Activated naive CD8-positive, alpha-beta T cell treated with anti-CD3 and anti-CD28 coated beads, Interleukin-2, amount 50 U/mL, for 24 hours (primary cell): Measurements from ENCODE around the gene FTO.

Experiments
- ATAC-seq: fragments of 150-1000 bp; cut with Tn5 transposase; one replicate; pipeline ENCODE4 v1.10.0; 2021
- DNase-seq: peaks from one replicate; pipeline ENCODE4 v3.0.0; 2021
- H3K27ac Mint-ChIP-seq: one replicate; pipeline ENCODE4 v1.8.0; 2021; ENCODE audit warnings: mild to moderate bottlenecking, mixed read lengths
- H3K27me3 Mint-ChIP-seq: one replicate; pipeline ENCODE4 v1.8.0; 2021; ENCODE audit warnings: mixed read lengths
- H3K36me3 Mint-ChIP-seq: one replicate; pipeline ENCODE4 v1.8.0; 2021; ENCODE audit warnings: low read depth, mixed read lengths
- H3K4me1 Mint-ChIP-seq: one replicate; pipeline ENCODE4 v1.8.0; 2021; ENCODE audit warnings: mixed read lengths
- H3K4me3 Mint-ChIP-seq: one replicate; pipeline ENCODE4 v1.8.0; 2021; ENCODE audit warnings: mild to moderate bottlenecking, moderate library complexity, mixed read lengths
- H3K9me3 Mint-ChIP-seq: one replicate; pipeline ENCODE4 v1.8.0; 2021; ENCODE audit warnings: mixed read lengths

The FTO gene

DNA sequence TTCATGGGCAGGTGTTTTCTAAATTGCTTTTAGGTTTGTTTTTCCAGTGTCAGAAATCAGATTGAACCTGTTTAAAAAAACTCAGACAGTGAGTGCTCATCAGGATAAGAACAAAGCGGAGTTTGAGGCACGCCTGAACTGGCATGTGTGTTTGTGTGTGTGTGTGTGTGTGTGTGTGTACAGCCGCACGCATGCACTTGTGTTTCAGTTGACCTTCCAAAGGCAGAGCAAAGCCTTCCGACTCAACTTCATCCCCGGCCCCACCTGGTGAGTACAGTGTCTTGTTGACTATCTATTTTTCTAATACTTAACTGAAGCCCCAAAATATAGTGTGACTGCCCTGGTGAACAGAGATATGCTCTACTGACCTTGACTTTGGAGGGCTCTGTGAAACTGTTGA lies 357.5 kb downstream of the FTO start:
- Mint-ChIP-seq H3K4me3 (no peak overlapping the region), H3K27me3 (no peaks in the 10 kb centered on the region), H3K4me1 (no peaks in the 10 kb centered on the region), H3K36me3 (no peaks in the 10 kb centered on the region), H3K27ac (no peak overlapping the region), H3K9me3 (no peaks in the 10 kb centered on the region)
- ATAC-seq (no peak), DNase-seq (no peak)

DNA sequence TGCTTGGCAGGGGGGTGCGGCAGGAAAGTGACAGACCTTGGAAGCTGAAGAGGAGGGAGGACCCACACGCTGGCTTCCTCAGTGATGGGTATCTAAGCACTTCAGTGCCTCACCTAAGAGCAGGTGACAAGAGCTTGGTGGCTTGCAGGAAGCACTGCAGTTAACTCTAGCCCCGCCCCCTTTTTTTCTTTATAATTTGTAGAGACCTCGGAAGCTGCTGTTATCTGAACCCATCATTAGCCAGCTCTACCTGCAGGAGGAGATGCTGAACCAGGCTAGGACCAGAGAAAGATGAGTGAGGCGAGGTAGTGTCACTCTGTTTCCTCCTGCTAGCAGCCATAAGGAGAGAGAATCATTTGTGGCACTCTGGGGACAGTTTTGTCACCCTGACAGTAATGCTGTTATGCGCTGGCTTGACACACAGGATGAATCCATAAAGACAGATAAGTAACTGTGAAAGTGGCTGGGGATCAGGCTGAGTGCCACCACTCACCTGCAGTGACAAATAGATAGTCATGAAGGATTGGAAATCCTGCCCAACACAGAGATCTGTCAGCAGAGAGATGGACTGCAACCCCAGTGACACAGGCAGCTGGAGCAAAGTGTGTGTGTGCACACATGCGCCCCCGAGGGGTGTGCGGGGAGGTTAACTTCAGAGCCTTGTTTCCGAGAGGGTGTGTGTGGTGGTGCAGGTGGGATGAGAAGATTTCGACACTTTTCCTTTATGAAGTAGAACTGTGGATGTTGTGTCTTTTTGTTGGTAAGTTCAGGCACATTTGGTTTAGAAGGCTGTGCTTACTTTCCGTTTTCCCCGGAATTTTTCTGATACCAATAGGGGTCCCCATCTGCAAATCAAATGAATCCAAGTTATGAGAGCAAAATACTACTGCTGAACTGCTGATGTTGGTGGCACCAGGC lies 358.7 kb downstream of the FTO start:
- Mint-ChIP-seq H3K27ac (no peak overlapping the region), H3K27me3 (no peaks in the 10 kb centered on the region), H3K36me3 (no peaks in the 10 kb centered on the region), H3K4me3 (no peak overlapping the region), H3K4me1 (no peaks in the 10 kb centered on the region), H3K9me3 (no peaks in the 10 kb centered on the region)
- DNase-seq (no peak), ATAC-seq (no peak)

DNA sequence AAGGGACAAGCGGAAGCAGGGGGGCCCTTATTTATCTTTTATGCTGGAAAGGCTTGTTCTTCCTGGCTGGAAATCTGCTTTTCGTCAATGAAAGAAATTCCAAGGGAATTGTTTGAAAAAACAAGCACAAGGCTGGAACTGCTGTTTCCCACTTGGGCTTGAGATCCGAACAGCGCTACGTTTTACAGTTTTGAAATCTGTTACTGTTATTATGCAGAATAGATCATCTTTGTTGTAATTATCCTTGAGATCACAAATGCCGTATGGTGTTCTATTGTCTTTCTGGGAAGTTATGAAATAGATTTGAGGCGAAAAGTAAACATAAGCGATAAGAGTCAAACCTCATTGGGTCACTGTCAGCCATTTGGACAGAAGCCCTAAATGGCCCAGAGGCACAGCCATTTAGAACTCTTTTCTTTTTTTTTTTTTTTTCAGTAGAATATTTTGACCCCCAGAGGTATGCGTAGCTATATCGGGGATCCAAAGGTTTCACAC lies 359.4 kb downstream of the FTO start:
- H3K27me3 Mint-ChIP-seq, result no peaks in the 10 kb centered on the region
- DNase-seq, result no peak
- H3K27ac Mint-ChIP-seq, result no peak overlapping the region
- no peaks in the 10 kb centered on the region for H3K4me1 Mint-ChIP-seq
- no peak overlapping the region for H3K4me3 Mint-ChIP-seq
- H3K9me3 Mint-ChIP-seq, result no peaks in the 10 kb centered on the region
- no peak for ATAC-seq
- no peaks in the 10 kb centered on the region for H3K36me3 Mint-ChIP-seq

- Mint-ChIP-seq H3K27me3 (no peaks in the 10 kb centered on the region), H3K4me1 (no peaks in the 10 kb centered on the region), H3K27ac (no peak overlapping the region), H3K4me3 (no peak overlapping the region), H3K36me3 (no peaks in the 10 kb centered on the region), H3K9me3 (no peaks in the 10 kb centered on the region)
- ATAC-seq (no peak), DNase-seq (no peak)
Measured at GRCh38 chr16:54066451-54067105, 362.6 kb downstream of the FTO start.

- ATAC-seq (no peak), DNase-seq (no peak)
- H3K36me3 Mint-ChIP-seq, result no peaks in the 10 kb centered on the region
- no peak overlapping the region for H3K4me3 Mint-ChIP-seq
- no peak overlapping the region for H3K27ac Mint-ChIP-seq
- H3K27me3 Mint-ChIP-seq, result no peaks in the 10 kb centered on the region
- no peaks in the 10 kb centered on the region for H3K4me1 Mint-ChIP-seq
- no peaks in the 10 kb centered on the region for H3K9me3 Mint-ChIP-seq
Measured at GRCh38 chr16:54067322-54068065, 363.5 kb downstream of the FTO start.

GRCh38 chr16:54068212-54068611 lies 364.3 kb downstream of the FTO start:
- no peaks in the 10 kb centered on the region for H3K27me3 Mint-ChIP-seq
- DNase-seq, result no peak
- no peak for ATAC-seq
- H3K4me3 Mint-ChIP-seq, result no peak overlapping the region
- H3K4me1 Mint-ChIP-seq, result no peaks in the 10 kb centered on the region
- peaks cover 2% of the 10 kb centered on the region for H3K36me3 Mint-ChIP-seq
- H3K27ac Mint-ChIP-seq, result no peak overlapping the region
- no peaks in the 10 kb centered on the region for H3K9me3 Mint-ChIP-seq

GRCh38 chr16:54069601-54070239 lies 365.8 kb downstream of the FTO start:
- no peaks in the 10 kb centered on the region for H3K4me1 Mint-ChIP-seq
- no peak for DNase-seq
- no peaks in the 10 kb centered on the region for H3K27me3 Mint-ChIP-seq
- no peak for ATAC-seq
- H3K9me3 Mint-ChIP-seq, result no peaks in the 10 kb centered on the region
- no peak overlapping the region for H3K4me3 Mint-ChIP-seq
- no peak overlapping the region for H3K27ac Mint-ChIP-seq
- peaks cover 2% of the 10 kb centered on the region for H3K36me3 Mint-ChIP-seq

DNA sequence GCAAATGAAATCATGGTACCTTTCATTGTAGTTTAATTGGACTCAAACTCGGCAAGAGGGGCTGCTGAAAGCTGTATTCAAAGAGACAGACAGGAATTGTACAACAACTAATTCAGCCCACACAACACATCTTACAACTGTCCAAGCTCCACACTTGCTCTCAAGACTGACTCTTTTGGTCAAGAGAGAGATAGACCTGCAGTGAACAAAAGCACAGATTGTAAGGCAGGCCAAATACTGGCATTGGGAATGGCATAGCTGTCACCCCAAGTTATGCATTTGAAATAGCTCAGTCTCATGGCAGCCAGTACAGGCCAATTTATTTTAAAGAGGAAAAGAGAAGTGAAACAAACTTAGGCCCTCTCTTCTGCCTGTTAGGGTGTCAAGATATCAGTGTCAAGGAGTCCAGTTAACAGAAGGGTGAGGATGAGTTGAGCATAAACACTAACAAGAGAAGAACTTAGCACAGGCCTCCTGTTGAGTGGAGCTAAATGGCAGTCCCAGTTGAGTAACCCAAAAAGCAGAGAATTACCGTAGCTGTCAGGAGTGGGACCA lies 366.9 kb downstream of the FTO start:
- H3K27ac Mint-ChIP-seq, result no peak overlapping the region
- H3K27me3 Mint-ChIP-seq, result no peaks in the 10 kb centered on the region
- H3K9me3 Mint-ChIP-seq, result no peaks in the 10 kb centered on the region
- H3K36me3 Mint-ChIP-seq, result peaks cover 2% of the 10 kb centered on the region
- H3K4me3 Mint-ChIP-seq, result no peak overlapping the region
- ATAC-seq, result no peak
- no peak for DNase-seq
- no peaks in the 10 kb centered on the region for H3K4me1 Mint-ChIP-seq

DNA sequence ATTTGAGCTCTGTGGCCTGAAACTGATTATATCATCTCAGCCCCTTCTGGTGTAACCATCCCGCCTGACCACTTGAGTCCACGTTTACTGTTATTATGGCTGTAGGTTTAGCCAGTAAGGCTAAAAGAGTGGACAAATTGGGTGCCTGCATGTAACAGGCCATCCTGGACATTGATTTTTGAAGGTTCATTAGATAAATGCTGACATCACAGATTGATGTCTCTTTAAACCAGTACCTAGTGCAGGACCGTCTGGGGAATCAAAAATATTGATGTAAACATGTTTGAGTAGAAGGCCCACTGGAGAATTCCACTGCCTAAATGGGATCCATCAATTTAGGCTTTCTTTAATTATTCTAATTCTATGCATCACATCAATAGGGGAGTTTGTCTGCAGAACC lies 367.6 kb downstream of the FTO start:
- peaks cover 2% of the 10 kb centered on the region for H3K36me3 Mint-ChIP-seq
- DNase-seq (no peak), ATAC-seq (no peak)
- H3K4me1 Mint-ChIP-seq, result no peaks in the 10 kb centered on the region
- H3K4me3 Mint-ChIP-seq, result no peak overlapping the region
- H3K9me3 Mint-ChIP-seq, result no peaks in the 10 kb centered on the region
- H3K27me3 Mint-ChIP-seq, result no peaks in the 10 kb centered on the region
- no peak overlapping the region for H3K27ac Mint-ChIP-seq

DNA sequence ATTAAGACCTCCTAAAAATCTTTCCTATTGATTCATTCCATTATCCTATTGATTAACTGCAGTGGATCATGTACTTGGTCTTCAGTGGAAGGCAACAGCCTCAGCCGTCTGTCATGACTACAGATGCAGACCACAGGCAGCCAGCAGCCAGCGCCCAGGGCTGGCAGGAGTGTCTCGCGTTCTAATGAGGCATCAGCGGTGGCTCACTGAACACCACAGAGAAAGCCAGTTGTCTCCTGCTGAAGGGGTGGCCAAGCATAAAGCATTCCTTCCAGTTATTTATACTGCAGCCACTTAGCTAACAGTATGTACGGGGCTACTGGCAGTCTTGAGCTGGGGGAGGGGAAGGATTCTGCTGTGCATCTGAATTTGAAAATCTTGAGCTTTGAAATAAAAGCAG lies 368.3 kb downstream of the FTO start:
- Mint-ChIP-seq H3K4me1 (no peaks in the 10 kb centered on the region), H3K9me3 (no peaks in the 10 kb centered on the region)
- ATAC-seq, result no peak

DNA sequence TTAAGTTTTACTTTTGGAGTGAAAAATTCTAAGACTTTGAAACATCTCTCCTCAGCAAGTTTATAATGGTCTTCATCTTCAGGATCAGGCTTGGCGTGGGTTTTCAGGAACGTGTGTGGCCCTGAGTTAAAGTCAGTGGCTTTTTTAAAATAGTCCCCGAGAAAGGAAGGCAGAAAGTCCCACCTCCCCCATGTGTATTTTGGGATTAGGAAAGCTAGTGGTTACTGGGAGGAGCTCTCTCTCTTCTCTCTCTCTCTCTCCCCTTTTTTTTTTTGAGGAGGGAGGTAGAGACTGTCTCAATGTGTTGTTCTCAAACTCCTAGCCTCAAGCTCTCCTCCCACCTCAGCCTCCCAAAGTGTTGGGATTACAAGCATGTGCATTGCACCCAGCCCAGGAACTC lies 369.4 kb downstream of the FTO start:
- Mint-ChIP-seq H3K4me1 (no peaks in the 10 kb centered on the region), H3K9me3 (no peaks in the 10 kb centered on the region), H3K4me3 (no peak overlapping the region), H3K36me3 (peaks cover 5% of the 10 kb centered on the region), H3K27ac (no peak overlapping the region), H3K27me3 (no peaks in the 10 kb centered on the region)
- ATAC-seq (no peak), DNase-seq (no peak)

More for the DNA sequence above, 368.3 kb downstream of the FTO start:
- no peaks in the 10 kb centered on the region for H3K27me3 Mint-ChIP-seq
- no peak for DNase-seq
- H3K4me3 Mint-ChIP-seq, result no peak overlapping the region
- peaks cover 2% of the 10 kb centered on the region for H3K36me3 Mint-ChIP-seq
- no peak overlapping the region for H3K27ac Mint-ChIP-seq

GRCh38 chr16:54075446-54075845 lies 371.5 kb downstream of the FTO start:
- Mint-ChIP-seq H3K9me3 (no peaks in the 10 kb centered on the region), H3K36me3 (peaks cover 5% of the 10 kb centered on the region), H3K27me3 (no peaks in the 10 kb centered on the region), H3K27ac (no peak overlapping the region), H3K4me1 (no peaks in the 10 kb centered on the region), H3K4me3 (no peak overlapping the region)
- ATAC-seq, result no peak
- no peak for DNase-seq

DNA sequence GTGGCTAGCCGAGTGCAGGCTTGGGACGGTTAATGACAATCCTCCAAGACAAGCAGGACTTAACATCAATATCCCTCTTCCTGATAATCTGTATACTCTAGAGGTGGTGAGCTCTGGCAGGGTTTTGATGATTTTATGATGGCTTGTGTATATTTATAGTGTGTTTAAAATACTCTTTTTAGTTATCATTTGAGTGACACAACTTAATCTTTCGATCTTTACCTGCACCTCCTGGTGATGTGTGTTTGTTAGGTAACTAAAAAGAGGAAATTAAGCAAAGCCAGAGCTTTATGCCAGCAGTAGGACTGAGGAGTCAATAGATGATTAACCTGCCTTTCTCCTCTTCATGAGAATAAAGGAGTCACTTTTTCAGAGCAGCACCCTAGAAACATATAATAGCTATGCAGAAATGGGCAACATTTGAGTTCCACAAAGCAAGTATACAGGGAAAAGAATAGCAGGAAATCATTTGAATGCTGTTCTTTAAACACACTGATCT lies 372.1 kb downstream of the FTO start:
- Mint-ChIP-seq H3K9me3 (no peaks in the 10 kb centered on the region), H3K27ac (no peak overlapping the region), H3K36me3 (peaks cover 5% of the 10 kb centered on the region), H3K4me1 (no peaks in the 10 kb centered on the region), H3K4me3 (no peak overlapping the region), H3K27me3 (no peaks in the 10 kb centered on the region)
- ATAC-seq (no peak), DNase-seq (no peak)
